ENCODE results near the gene UGT1A8.

DNA sequence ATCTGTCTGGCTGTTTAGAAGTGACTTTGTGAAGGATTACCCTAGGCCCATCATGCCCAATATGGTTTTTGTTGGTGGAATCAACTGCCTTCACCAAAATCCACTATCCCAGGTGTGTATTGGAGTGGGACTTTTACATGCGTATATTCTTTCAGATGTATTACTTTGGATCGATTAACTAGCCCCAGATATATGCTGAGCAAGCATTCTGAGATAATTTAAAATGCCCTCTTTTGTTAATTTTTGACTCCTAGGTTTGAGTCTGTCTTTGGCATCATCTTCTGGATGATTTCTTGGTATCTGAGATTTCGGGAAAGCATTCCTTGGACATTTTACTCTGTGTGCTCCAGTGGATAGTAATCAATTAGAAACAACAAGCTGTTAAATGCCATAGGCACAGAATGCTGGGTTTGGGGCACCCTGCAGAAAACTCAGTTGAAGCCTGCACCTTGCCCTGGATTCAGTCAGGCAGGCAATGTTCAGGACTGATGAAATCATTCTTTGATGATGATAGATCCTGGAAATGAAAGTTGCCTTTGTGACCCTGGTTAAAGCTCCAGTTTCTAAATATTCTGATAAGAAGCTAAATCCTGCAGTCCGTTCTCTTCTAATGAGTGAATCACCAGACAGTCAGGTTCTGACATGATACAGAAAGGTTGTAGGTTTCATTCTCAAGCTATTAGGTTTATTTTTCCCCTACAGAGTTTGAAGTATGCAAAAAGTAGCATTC lies 143.8 kb downstream of the UGT1A8 start:
- TF ChIP-seq, protein P1, sequence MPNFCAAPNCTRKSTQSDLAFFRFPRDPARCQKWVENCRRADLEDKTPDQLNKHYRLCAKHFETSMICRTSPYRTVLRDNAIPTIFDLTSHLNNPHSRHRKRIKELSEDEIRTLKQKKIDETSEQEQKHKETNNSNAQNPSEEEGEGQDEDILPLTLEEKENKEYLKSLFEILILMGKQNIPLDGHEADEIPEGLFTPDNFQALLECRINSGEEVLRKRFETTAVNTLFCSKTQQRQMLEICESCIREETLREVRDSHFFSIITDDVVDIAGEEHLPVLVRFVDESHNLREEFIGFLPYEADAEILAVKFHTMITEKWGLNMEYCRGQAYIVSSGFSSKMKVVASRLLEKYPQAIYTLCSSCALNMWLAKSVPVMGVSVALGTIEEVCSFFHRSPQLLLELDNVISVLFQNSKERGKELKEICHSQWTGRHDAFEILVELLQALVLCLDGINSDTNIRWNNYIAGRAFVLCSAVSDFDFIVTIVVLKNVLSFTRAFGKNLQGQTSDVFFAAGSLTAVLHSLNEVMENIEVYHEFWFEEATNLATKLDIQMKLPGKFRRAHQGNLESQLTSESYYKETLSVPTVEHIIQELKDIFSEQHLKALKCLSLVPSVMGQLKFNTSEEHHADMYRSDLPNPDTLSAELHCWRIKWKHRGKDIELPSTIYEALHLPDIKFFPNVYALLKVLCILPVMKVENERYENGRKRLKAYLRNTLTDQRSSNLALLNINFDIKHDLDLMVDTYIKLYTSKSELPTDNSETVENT (CRISPR knock-in tag; IDR thresholded peaks at IDR 0.05): no peak
- no peak for TF ChIP-seq FOXP1 (CRISPR knock-in tag; IDR thresholded peaks at IDR 0.05)
- TF ChIP-seq, protein P2, sequence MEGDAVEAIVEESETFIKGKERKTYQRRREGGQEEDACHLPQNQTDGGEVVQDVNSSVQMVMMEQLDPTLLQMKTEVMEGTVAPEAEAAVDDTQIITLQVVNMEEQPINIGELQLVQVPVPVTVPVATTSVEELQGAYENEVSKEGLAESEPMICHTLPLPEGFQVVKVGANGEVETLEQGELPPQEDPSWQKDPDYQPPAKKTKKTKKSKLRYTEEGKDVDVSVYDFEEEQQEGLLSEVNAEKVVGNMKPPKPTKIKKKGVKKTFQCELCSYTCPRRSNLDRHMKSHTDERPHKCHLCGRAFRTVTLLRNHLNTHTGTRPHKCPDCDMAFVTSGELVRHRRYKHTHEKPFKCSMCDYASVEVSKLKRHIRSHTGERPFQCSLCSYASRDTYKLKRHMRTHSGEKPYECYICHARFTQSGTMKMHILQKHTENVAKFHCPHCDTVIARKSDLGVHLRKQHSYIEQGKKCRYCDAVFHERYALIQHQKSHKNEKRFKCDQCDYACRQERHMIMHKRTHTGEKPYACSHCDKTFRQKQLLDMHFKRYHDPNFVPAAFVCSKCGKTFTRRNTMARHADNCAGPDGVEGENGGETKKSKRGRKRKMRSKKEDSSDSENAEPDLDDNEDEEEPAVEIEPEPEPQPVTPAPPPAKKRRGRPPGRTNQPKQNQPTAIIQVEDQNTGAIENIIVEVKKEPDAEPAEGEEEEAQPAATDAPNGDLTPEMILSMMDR (IDR thresholded peaks at IDR 0.05 in 2 of 3, conservative IDR thresholded peaks at IDR 0.05 in 1 of 3; ENCODE audit: insufficient read depth in 2 of 3, low read depth in 1 of 3, low read length in 3 of 3): no peak
- TF ChIP-seq SREBF2 (CRISPR knock-in tag; IDR thresholded peaks at IDR 0.05): no peak
- no peak for TF ChIP-seq U2AF2 (optimal IDR thresholded peaks at IDR 0.05; ENCODE audit: low read depth, low read length)
- no peak for TF ChIP-seq NCOR1 (IDR thresholded peaks at IDR 0.05)
- no peak for TF ChIP-seq CEBPG (CRISPR knock-in tag; IDR thresholded peaks at IDR 0.05)
- no peak for TF ChIP-seq CEBPG (tag; conservative IDR thresholded peaks at IDR 0.05 in 1 of 2, IDR thresholded peaks at IDR 0.05 in 1 of 2)
- TF ChIP-seq, protein P3, sequence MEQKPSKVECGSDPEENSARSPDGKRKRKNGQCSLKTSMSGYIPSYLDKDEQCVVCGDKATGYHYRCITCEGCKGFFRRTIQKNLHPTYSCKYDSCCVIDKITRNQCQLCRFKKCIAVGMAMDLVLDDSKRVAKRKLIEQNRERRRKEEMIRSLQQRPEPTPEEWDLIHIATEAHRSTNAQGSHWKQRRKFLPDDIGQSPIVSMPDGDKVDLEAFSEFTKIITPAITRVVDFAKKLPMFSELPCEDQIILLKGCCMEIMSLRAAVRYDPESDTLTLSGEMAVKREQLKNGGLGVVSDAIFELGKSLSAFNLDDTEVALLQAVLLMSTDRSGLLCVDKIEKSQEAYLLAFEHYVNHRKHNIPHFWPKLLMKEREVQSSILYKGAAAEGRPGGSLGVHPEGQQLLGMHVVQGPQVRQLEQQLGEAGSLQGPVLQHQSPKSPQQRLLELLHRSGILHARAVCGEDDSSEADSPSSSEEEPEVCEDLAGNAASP (IDR thresholded peaks at IDR 0.05): no peak
- no peak for TF ChIP-seq JUN (IDR thresholded peaks at IDR 0.05; ENCODE audit: borderline replicate concordance, low read depth, low read length)
- TF ChIP-seq JUN (CRISPR knock-in tag; IDR thresholded peaks at IDR 0.05; ENCODE audit: borderline replicate concordance): no peak
- TF ChIP-seq SNAPC5 (CRISPR knock-in tag; IDR thresholded peaks at IDR 0.05): no peak
- no peak for TF ChIP-seq POLR2A (conservative IDR thresholded peaks at IDR 0.05)
- TF ChIP-seq ZNF282 (CRISPR knock-in tag; IDR thresholded peaks at IDR 0.05): no peak
